HG03097 (cell line): Measurements from ENCODE around the gene SLC28A2.
"Not testable (repeated sequence)": the region's sequence is repeated elsewhere in the genome, so short reads cannot be mapped to it uniquely, and the experiment has no call there.

ENCODE experiments used
- ATAC-seq: cut with Tn5 transposase; IDR thresholded peaks from one replicate; pipeline ENCODE4 v1.9.1; 2021; ENCODE audit not compliant: unreplicated experiment, low FRiP score

Gene SLC28A2, protein sequence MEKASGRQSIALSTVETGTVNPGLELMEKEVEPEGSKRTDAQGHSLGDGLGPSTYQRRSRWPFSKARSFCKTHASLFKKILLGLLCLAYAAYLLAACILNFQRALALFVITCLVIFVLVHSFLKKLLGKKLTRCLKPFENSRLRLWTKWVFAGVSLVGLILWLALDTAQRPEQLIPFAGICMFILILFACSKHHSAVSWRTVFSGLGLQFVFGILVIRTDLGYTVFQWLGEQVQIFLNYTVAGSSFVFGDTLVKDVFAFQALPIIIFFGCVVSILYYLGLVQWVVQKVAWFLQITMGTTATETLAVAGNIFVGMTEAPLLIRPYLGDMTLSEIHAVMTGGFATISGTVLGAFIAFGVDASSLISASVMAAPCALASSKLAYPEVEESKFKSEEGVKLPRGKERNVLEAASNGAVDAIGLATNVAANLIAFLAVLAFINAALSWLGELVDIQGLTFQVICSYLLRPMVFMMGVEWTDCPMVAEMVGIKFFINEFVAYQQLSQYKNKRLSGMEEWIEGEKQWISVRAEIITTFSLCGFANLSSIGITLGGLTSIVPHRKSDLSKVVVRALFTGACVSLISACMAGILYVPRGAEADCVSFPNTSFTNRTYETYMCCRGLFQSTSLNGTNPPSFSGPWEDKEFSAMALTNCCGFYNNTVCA

DNA sequence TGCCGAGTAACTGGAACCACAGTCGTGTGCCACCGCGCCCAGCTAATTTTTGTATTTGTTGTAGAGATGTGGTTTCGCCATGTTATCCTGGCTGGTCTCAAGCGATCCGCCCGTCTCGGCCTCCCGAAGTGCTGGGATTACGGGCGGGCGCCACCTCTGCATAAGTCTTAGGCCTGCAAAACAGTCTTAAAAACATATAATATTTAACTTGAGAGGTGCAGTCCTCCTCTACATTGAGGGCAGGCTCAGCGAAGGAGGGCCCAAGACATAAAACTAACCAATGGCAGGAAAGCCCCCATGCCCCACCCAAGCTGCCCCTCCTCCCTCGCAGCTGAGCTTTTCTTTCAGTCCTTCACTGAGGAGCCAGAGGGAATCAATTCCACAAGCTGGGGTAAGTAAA is at the start of gene SLC28A2:
Gene SLC28A2 (plus strand): TSS at position 347 of the 400 bp plus-strand sequence. CDS start 982 bp downstream, outside the sequence.
- no peak for ATAC-seq

GRCh38 chr15:45203182-45203581 is 48.9 kb upstream of the SLC28A2 start:
- ATAC-seq: no peak

- no peak for ATAC-seq
Observed at GRCh38 chr15:45205192-45205591, 46.8 kb upstream of the SLC28A2 start.

DNA sequence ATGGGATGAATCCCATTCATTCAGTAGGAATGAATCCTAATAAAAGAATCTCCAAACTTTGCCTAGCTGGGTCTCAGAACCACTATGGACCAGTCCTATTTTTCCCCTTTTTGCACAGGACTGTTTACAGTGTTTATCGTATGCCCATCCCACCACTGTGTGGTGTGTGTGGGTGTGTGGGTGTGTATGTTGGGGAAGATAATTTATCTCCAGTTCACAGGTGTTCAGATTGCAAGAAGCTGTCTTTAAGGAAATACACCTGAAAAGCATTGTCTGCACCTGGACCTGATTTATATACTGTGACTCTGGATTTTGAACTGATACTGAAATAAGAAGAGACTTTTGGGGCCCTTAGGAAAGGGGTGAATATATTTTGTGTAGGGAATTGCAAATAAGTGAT is 39.5 kb upstream of the SLC28A2 start:
- ATAC-seq: no peak

GRCh38 chr15:45221053-45221599 is 30.9 kb upstream of the SLC28A2 start:
- no peak for ATAC-seq

- ATAC-seq: no peak
Observed at GRCh38 chr15:45221967-45222366, 30.1 kb upstream of the SLC28A2 start.

- no peak for ATAC-seq
Observed at GRCh38 chr15:45224621-45225217, 27.3 kb upstream of the SLC28A2 start.

GRCh38 chr15:45225506-45226273 is 26.3 kb upstream of the SLC28A2 start:
- ATAC-seq: no peak

GRCh38 chr15:45228931-45229330 is 23.1 kb upstream of the SLC28A2 start:
- ATAC-seq: no peak

DNA sequence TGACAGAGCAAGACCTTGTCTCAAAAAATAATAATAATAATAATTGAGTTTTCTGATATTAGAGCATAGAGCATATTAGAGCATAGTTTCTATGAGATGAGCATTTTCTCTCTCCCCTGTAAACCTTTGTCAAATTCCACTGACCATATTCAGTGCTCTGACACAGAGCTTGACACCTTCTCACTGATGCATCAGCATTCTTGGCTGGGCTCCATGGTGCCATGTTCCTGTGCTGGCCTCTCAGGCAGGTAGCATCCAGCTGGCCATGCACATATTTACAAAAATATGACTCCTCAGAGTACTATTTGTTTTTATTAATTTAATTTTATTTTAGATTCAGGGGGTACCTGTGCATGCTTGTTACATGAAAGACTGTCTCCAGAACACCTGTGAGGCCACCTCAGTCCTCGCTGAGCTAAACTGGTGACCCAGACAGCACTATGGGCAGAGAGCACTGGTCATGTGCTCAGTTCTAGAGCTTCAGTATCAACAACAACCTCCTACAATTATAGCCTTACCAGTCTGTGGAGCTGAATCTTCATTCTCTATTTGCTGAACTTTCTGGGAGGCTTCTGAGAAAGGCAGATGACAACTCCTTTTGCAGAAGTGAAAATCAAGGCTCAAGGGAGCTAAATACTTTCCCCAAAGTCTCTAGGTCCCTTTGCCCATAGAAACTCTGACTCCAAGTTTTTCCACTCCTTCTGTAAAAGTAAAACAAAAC is 21.6 kb upstream of the SLC28A2 start:
- no peak for ATAC-seq

DNA sequence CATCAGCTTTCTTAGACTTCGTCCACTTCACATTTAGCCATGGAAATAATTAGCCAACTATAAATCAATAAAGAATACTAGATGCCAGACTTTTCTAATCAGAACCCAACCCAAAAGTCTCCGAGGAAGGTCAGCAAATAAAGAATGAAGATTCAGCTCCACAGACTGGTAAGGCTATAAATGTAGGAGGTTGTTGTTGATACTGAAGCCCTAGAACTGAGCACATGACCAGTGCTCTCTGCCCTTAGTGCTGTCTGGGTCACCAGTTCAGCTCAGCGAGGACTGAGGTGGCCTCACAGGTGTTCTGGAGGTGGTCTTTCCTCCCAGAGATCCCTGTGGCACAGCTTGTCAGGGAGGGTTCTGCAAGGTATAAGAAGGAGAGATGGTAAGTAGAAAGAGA is 20.9 kb upstream of the SLC28A2 start:
- no peak for ATAC-seq

GRCh38 chr15:45231864-45232562 is 20.0 kb upstream of the SLC28A2 start:
- ATAC-seq: no peak

GRCh38 chr15:45234562-45235235 is 17.3 kb upstream of the SLC28A2 start:
- no peak for ATAC-seq

GRCh38 chr15:45236806-45237205 is 15.2 kb upstream of the SLC28A2 start:
- ATAC-seq: not testable (repeated sequence)

DNA sequence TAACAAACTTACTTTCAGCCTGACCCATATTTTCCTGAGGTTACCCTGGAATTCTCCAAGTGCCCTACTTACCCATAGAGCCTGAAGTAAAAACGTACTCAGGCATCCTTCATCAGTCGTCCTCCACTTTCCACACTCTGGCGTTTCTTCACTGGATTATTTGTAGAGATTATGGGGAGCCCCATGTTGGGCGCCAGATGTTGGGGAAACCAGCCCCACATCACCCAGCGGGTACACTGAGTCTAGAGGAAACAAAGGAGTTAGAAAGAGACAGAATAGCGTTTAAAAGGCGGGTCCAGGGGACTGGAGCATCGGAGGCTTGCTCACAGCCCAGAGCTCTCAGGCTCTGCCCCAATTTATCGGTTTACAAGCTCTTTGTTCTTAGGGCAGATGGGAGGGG is 9.7 kb upstream of the SLC28A2 start:
- ATAC-seq: no peak

GRCh38 chr15:45249125-45249780 is 2.8 kb upstream of the SLC28A2 start:
- ATAC-seq: no peak

DNA sequence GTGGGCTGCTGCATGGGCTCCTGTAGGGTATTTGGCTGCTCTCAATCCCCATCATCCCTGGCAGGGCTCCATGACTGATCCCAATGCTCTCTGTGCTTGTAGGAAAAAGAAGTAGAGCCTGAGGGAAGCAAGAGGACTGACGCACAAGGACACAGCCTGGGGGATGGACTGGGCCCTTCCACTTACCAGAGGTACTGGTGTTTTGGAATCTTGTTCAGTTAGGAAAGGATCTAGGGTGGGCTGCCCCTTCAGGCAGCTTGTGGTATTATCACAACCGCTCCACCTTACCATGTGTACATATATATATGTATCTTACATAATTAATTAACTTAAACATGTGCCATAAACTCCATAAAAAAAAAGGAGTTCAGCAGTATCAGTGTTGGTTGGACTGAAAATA is 1.3 kb downstream of the SLC28A2 start:
- no peak for ATAC-seq

- no peak for ATAC-seq
Observed at GRCh38 chr15:45254405-45254804, 2.4 kb downstream of the SLC28A2 start.
